Fibroblast of lung (primary cell): ENCODE results near the gene UPK3B.
"Not testable (repeated sequence)": the region's sequence is repeated elsewhere in the genome, so short reads cannot be mapped to it uniquely, and the experiment has no call there.

Experiments
- EZH2 ChIP-seq: IDR thresholded peaks from 2 replicates; pipeline ENCODE4 v1.5.1; 2012; ENCODE audit warnings: low read length, control low read depth, mild to moderate bottlenecking; ENCODE audit errors: missing control alignments
- TF ChIP-seq, protein P1 (sequence below), 2 donors: IDR thresholded peaks in 1 of 2; conservative IDR thresholded peaks in 1 of 2; 1 replicate in 1 of 2; 2 replicates in 1 of 2; pipeline ENCODE4 v1.5.1; 2011 to 2012; ENCODE audit warnings: low read length in 2 of 2, control low read depth in 1 of 2, inconsistent platforms in 1 of 2, low read depth in 1 of 2, mild to moderate bottlenecking in 1 of 2

DNA sequence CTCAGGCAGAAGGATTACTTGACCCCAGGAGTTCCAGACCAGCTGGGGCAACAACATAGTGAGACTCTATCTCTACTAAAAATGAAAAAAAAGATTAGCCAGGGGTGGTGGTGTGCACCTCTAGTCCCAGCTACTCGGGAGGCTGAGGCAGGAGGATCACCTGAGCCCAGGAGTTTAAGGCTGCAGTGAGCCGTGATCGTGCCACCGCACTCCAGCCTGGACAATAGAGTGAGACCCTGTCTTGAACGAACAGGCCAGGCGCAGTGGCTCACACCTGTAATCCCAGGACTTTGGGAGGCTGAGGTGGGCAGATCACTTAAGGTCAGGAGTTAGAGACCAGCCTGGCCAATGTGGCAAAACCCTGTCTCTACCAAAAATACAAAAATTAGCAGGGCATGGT, 6.6 kb downstream of the UPK3B start:
- TF ChIP-seq, protein P1, sequence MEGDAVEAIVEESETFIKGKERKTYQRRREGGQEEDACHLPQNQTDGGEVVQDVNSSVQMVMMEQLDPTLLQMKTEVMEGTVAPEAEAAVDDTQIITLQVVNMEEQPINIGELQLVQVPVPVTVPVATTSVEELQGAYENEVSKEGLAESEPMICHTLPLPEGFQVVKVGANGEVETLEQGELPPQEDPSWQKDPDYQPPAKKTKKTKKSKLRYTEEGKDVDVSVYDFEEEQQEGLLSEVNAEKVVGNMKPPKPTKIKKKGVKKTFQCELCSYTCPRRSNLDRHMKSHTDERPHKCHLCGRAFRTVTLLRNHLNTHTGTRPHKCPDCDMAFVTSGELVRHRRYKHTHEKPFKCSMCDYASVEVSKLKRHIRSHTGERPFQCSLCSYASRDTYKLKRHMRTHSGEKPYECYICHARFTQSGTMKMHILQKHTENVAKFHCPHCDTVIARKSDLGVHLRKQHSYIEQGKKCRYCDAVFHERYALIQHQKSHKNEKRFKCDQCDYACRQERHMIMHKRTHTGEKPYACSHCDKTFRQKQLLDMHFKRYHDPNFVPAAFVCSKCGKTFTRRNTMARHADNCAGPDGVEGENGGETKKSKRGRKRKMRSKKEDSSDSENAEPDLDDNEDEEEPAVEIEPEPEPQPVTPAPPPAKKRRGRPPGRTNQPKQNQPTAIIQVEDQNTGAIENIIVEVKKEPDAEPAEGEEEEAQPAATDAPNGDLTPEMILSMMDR (conservative IDR thresholded peaks at IDR 0.05 in 1 of 2, IDR thresholded peaks at IDR 0.05 in 1 of 2; ENCODE audit: low read depth in 1 of 2, low read length in 2 of 2) = not testable (repeated sequence)
- not testable (repeated sequence) for TF ChIP-seq EZH2
